Skin of body (tissue), 2 donors: ENCODE data around the gene NUDT4B. TPM values are rescaled to one million over a fixed set of nuclear protein-coding genes. Genes with fewer than 3 reads are reported as not detected.
"Not testable (repeated sequence)": the region's sequence is repeated elsewhere in the genome, so short reads cannot be mapped to it uniquely, and the experiment has no call there.

ENCODE experiments used
- DNase-seq: peaks from one replicate; lab custom pipeline; 2025; lab: John Stamatoyannopoulos, UW
- total RNA-seq: library from RNA; depleted of rRNA; stranded (reverse); fragments of >200 nt; gene quantifications from one replicate; pipeline ENCODE4 v1.2.3, GENCODE V29; 2014

Gene NUDT4B
- total RNA-seq, 1 donor from 2014 or later, result 3.2 TPM

DNA sequence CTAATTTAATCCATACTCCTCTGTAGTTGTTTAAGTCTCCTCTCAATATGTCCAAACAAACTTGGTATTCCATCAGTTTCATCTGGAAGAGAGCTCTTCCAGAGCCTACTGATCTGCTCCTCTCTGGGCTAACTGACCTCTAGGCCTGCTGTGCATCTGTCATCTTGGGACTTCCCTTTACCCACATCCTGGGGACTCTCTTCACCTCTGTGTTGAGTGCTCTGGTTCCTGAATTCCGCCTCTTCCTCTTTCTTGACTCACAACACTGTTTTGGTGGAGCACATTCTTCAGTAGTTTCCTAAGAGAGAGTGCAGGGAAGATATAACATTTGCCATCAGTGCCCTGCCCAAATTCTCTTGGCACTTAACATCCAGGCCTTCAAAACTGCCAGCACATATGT lies 13.0 kb upstream of the NUDT4B start:
- not testable (repeated sequence) for DNase-seq

DNA sequence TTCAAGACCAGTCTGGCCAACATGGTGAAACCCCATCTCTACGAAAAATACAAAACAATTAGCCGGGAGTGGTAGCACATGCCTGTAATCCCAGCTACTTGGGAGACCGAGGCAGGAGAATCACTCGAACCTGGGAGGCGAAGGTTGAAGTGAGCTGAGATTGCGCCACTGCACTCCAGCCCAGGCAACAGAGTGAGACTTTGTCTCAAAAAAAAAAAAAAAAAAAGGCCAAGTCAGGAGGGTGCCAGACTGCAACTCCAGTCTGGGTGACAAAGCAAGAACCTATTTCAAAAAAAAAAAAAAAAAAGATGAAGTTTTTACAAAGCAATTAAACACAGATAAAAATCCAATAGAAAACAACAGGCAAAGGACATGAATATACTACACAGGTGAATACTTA lies 9.9 kb upstream of the NUDT4B start:
- DNase-seq, result not testable (repeated sequence)

GRCh38 chr1:148743200-148743599 lies 5.4 kb upstream of the NUDT4B start:
- not testable (repeated sequence) for DNase-seq

DNA sequence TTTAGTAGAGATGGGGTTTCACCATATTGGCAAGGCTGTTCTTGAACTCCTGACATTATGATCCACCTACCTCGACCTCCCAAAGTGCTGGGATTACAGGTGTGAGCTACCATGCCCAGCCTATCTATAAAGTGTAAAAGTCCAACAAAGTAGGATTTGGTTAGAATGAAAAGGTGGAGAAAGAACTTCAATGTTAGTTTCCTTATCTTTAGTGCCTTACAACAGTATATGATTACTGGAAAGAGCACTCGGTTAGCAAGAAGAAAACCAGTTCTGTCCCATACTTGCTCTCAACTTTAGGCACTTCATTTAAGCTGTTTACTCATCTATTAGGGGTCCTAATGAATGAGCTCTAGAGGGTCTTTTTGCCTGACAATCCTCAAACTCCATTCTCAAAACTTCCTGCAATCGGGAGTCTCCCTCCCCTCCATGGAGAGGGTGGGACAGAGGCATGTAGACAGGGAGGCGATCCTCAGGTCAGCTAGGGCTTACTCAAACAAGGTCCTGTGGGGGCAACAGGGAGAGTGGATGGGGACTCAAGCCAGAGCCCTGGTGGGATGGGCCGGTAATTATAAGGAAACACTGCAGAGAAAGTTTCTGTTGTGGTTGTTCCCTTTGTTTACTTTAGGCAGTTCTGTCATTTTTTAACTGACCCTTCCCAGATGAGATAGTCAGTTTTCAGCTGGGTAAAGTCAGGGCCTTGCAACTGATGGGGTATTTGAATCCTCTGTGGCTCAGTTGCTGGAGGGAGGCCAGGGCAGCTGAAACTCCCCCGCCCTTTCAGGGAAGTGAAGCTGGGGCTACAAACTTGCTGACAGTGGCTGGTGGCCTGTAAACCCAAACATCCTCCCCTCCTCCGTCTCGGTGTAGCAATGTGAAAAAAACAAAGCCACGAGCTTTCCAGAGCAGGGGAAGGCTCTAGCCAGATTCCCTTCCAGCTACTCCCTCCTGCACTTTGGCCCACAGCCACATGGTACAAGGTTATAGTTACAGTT lies 4.6 kb upstream of the NUDT4B start:
- not testable (repeated sequence) for DNase-seq

GRCh38 chr1:148749335-148749681 lies 734 bp downstream of the NUDT4B start:
- not testable (repeated sequence) for DNase-seq

GRCh38 chr1:148756231-148756630 lies 7.7 kb downstream of the NUDT4B start:
- not testable (repeated sequence) for DNase-seq

GRCh38 chr1:148757446-148757845 lies 8.9 kb downstream of the NUDT4B start:
- DNase-seq, result not testable (repeated sequence)

DNA sequence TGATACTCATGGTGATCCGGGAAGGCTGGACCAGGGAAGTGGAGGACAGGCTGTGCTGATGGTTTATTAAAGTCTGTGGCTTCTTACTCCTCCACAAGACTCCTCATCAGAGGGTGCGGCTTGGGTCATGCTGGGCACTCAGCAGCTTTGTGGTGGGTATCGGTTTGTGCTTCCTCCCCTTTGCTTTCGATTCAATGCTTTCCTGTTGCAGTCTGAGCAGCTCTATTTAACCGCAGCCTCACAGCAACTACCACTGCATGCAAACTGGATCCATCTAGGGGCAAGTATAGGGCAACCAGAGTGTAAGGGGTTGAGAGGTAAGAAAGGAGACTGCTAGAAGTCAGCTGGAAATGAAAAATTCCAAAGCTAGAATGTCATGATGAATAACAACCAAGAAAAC lies 9.8 kb downstream of the NUDT4B start:
- DNase-seq, result not testable (repeated sequence)

DNA sequence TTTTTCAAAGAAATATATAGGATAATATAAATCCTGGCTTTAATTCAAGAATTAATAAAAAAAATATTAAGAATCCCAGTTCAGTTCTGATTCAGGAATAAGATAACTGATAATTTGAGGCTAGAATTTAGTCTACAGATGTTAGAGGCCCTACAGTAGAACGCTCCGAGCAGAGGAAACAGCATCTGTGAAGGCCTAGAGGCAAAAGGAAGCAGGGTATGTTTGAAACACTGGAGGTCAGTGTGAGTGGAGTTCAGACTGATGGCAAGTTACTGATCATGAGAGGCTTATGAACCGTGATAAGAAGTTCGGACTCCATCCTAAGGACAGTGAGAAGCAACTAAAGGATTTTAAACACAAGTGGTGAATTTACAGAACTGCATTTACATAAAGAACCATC lies 10.4 kb downstream of the NUDT4B start:
- DNase-seq, result not testable (repeated sequence)

DNA sequence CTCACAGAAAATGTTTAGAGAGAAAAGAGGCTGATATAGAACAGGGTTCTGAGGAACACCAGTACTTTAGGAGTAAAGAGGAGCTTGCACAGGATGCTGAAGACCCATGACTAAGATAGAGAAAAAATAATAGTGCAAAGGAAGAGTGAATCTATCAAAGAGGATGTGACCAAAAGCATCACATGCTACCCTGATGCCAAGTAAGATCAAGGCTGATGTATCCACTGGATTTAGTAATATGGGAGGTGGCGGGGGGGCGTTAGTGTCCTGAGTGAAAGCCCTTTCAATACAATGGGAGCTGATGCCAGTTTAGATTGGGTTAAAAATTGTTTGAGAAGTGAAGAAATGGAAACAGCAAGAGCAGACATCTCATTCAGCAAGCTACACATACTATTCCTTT lies 11.2 kb downstream of the NUDT4B start:
- not testable (repeated sequence) for DNase-seq

DNA sequence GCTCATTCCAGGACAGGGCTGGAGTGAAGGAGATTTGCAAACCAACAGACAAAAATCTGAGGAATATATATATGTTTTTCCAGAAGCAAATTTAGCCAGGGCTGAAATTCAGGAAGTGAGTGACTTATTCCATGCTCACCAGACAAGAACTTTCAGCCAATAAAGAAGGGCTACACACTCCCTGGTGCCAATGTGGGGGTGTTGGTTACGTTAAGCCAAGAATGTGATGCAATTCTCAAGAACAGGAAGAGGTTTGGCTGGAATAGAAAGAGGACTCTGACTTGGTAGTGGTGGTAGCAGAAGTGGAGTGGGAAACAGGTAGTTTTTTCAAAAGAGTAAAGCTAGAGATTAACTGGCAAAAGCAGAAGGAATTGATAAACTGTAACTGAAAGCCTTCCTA lies 11.6 kb downstream of the NUDT4B start:
- DNase-seq, result not testable (repeated sequence)

GRCh38 chr1:148761360-148761759 lies 12.8 kb downstream of the NUDT4B start:
- DNase-seq, result not testable (repeated sequence)

DNA sequence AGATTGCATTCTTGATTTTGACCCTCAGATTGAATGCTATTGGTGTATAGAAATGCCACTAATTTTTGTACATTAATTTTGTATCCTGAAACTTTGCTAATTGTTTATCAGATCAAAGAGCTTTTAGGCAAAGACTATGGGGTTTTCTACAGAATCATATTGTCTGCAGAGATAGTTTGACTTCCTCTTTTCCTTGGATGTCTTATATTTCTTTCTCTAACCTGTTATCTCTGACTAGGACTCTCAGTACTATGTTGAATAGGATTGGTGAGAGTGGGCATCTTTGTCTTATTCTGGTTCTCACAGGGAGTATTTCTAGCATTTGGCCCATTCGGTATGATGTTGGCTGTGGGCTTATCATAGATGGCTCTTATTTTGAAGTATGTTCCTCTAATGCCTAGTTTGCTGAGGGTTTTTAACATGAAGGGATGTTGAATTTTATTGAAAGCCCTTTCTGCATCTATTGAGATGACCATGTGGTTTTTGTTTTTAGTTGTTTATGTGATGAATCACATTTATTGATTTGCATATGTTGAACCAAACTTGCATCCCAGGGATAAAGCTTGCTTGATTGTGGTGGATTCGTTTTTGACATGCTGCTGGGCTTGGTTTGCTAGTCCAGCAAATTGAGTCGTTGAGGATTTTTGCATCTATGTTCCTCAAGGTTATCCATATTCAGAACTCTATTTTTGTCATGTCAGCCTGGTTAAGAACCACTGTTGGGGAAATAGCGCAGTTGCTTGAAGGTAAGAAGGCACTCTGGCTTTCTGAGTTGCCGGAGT lies 16.9 kb downstream of the NUDT4B start:
- not testable (repeated sequence) for DNase-seq

DNA sequence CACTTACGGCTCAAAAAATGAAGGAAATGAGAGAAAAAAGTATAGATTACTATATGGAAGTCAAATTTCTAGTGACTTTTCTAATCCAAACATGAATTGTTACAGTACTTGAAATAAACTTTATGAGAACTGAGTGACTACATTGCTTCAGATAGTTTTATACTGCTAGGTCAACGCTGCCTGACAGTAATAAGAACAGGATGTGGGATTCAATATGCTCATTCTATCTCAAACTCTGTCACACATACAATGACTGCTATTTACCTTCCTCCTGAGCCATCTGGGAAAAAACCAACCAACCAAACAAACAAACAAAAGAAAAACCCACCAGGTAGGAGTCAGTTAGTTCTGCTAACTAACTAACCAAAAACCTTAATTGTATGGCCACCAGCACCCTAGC lies 20.0 kb downstream of the NUDT4B start:
- DNase-seq, result not testable (repeated sequence)

- not testable (repeated sequence) for DNase-seq
Measured at GRCh38 chr1:148769495-148769894, 20.9 kb downstream of the NUDT4B start.

DNA sequence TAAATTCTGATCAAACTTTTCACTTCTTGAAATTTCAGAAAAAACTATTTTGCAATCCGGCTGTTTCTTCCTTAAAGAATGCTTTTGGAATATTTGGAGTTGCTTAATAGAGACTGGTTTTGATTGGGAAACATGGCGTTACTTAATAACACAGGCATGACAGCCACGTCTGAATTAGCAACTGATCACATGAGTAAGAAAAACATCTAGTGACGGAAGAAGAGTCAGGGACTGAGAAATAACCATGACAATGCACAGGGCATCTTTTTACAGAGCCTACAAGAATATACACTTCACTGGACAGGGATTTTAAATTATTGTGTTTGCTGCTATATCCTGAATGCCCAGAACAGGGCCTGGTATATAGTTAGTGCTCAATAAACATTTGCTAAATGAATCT lies 25.1 kb downstream of the NUDT4B start:
- not testable (repeated sequence) for DNase-seq

- not testable (repeated sequence) for DNase-seq
Measured at GRCh38 chr1:148774102-148774501, 25.5 kb downstream of the NUDT4B start.

DNA sequence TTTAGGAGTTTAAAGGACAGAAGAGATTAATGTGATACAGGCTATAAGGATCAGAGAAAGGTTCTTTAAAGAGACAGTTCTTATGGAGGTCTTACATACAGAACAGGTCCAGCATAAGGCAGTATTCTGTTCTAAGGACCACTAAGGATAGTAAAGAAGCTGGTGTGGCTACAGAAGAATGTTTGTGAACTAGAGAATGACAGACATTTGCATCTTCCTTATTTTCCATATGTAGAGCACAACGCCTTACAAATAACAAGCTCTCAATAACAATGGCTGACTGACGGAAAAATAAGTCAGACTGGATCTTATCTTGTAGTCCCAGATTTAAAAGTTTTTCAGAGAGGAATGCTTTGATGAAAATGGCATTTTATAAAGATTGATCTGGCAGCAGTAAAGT lies 26.7 kb downstream of the NUDT4B start:
- not testable (repeated sequence) for DNase-seq

GRCh38 chr1:148777649-148778048 lies 29.1 kb downstream of the NUDT4B start:
- DNase-seq, result not testable (repeated sequence)

DNA sequence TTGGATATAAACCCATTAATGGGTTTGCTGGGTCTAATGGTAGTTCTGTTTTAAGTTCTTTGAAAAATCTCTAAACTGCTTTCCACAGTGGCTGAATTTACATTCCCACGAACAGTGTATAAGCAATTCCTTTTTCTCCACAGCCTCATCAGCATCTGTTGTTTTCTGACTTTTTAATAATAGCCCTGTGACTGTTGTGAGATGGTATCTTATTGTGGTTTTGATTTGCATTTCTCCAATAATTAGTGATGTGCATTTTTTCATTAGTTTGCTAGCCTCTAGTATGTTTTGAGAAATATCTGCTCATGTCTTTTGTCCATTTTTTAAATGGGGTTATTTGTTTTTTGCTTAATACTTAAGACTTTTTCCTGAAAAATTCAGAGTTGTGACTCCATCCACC lies 31.8 kb downstream of the NUDT4B start:
- not testable (repeated sequence) for DNase-seq

- DNase-seq, result not testable (repeated sequence)
Measured at GRCh38 chr1:148791543-148792099, 43.0 kb downstream of the NUDT4B start.
